Fibroblast of lung (primary cell): ENCODE results near the gene ELL. TPM values are rescaled to one million over a fixed set of nuclear protein-coding genes. Genes with fewer than 3 reads are reported as not detected.

Experiments
- DNase-seq, 2 donors: peaks; one replicate each; pipeline versions ENCODE4 v3.0.0 to v3.0.0-alpha.2; 2010; ENCODE audit warnings: low read depth in 2 of 2
- H2AFZ ChIP-seq: 2 replicates; pipeline ENCODE4 v1.5.1; 2012; ENCODE audit warnings: low read length, control low read depth, inconsistent platforms
- H3K27ac ChIP-seq: 2 replicates; pipeline ENCODE4 v1.5.1; 2011; ENCODE audit warnings: low read length, control low read depth; ENCODE audit not compliant: insufficient read depth
- H3K27me3 ChIP-seq: 2 replicates; pipeline ENCODE4 v1.5.1; 2011; ENCODE audit warnings: mild to moderate bottlenecking, low read length; ENCODE audit not compliant: control insufficient read depth, insufficient read depth
- H3K36me3 ChIP-seq: 2 replicates; pipeline ENCODE4 v1.5.1; 2011; ENCODE audit warnings: low read length; ENCODE audit not compliant: control insufficient read depth, insufficient read depth
- H3K4me1 ChIP-seq: 2 replicates; pipeline ENCODE4 v1.5.1; 2011; ENCODE audit warnings: low read length; ENCODE audit not compliant: control insufficient read depth, insufficient read depth; ENCODE audit errors: extremely low read depth
- H3K4me2 ChIP-seq: 2 replicates; pipeline ENCODE4 v1.5.1; 2011; ENCODE audit warnings: low read length, control low read depth; ENCODE audit not compliant: insufficient read depth; ENCODE audit errors: extremely low read depth
- H3K4me3 ChIP-seq, 4 experiments: fragments of 200-600 bp in 1 of 4; sonication (generic) in 1 of 4; replicated peaks in 1 of 4; 2 replicates each; pipeline ENCODE4 v1.5.1; 2011 to 2016; ENCODE audit warnings: low read length in 4 of 4, low read depth in 3 of 4, mild to moderate bottlenecking in 3 of 4, control low read depth in 2 of 4, inconsistent platforms in 1 of 4, mixed read lengths in 1 of 4; ENCODE audit not compliant: insufficient read depth in 1 of 4; ENCODE audit errors: control extremely low read depth in 1 of 4
- H3K79me2 ChIP-seq: 2 replicates; pipeline ENCODE4 v1.5.1; 2012; ENCODE audit warnings: mild to moderate bottlenecking, low read length, inconsistent platforms; ENCODE audit not compliant: control insufficient read depth, insufficient read depth
- H3K9ac ChIP-seq: 2 replicates; pipeline ENCODE4 v1.5.1; 2011; ENCODE audit warnings: mild to moderate bottlenecking, low read length, control low read depth; ENCODE audit not compliant: insufficient read depth
- H3K9me3 ChIP-seq: 2 replicates; pipeline ENCODE4 v1.5.1; 2012; ENCODE audit warnings: low read depth, low read length; ENCODE audit not compliant: control insufficient read depth, insufficient read depth
- H4K20me1 ChIP-seq: 2 replicates; pipeline ENCODE4 v1.5.1; 2011; ENCODE audit warnings: low read length; ENCODE audit not compliant: control insufficient read depth, insufficient read depth; ENCODE audit errors: extremely low read depth
- EZH2 ChIP-seq: IDR thresholded peaks from 2 replicates; pipeline ENCODE4 v1.5.1; 2012; ENCODE audit warnings: low read length, control low read depth, mild to moderate bottlenecking; ENCODE audit errors: missing control alignments
- polyA plus RNA-seq, 2 donors: library from polyadenylated mRNA; depleted of rRNA in 1 of 2; stranded (reverse) in 1 of 2; unstranded in 1 of 2; fragments of >200 nt; gene quantifications; 2 replicates each; pipeline ENCODE4 v1.2.1, GENCODE V29; 2011 to 2012; ENCODE audit warnings: missing spikeins in 1 of 2
- total RNA-seq: library from RNA; depleted of rRNA; stranded (reverse); fragments of >200 nt; gene quantifications from 2 replicates; pipeline ENCODE4 v1.2.1, GENCODE V29; 2014
- TF ChIP-seq, protein P1 (sequence below), 2 donors: IDR thresholded peaks in 1 of 2; conservative IDR thresholded peaks in 1 of 2; 1 replicate in 1 of 2; 2 replicates in 1 of 2; pipeline ENCODE4 v1.5.1; 2011 to 2012; ENCODE audit warnings: low read length in 2 of 2, control low read depth in 1 of 2, inconsistent platforms in 1 of 2, low read depth in 1 of 2, mild to moderate bottlenecking in 1 of 2

Gene ELL
- total and polyA plus RNA-seq, 2 donors (not counting 1 experiment from before 2014, with no cell fraction given), result 4.4 to 18.7 TPM

DNA sequence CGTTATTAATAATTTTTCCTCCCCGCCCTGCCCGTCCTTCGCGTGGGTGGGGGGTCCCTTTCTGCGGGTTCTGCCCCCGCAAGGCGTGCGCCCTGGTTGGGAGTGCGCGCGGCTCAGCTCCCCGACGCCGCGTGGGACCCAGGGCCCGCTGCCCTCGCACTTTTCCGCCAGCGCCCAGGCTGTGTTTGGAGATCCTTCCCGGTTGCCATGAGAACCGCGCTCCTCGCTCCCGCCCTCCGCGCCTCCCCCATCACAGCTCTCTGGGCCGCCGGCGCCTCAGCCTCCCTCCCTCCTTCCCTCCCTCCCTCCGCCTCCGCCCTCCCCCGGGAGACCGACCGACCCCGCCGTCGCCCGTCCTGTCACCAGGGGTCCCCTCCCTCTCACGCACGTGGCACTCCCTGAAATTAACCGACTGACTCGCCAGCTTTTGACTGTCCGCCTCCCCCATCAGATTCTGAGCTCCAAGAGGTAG is 105.1 kb downstream of the ELL start:
- Histone ChIP-seq H3K27me3 (no peaks in the 10 kb centered on the region), H3K4me2 (peak overlapping the region; percentile 72), H3K4me1 (peaks cover 41% of the 10 kb centered on the region), H4K20me1 (no peaks in the 10 kb centered on the region), H2AFZ (no peak overlapping the region), H3K4me3 (peak overlapping the region; percentile 16 to 51 (median 38)), H3K9me3 (no peaks in the 10 kb centered on the region), H3K79me2 (peaks cover 21% of the 10 kb centered on the region), H3K36me3 (no peaks in the 10 kb centered on the region), H3K9ac (peak overlapping the region; percentile 91), H3K27ac (peak overlapping the region; percentile 99)
- DNase-seq, result peak; percentile 83 to 85
- no peak for TF ChIP-seq EZH2

DNA sequence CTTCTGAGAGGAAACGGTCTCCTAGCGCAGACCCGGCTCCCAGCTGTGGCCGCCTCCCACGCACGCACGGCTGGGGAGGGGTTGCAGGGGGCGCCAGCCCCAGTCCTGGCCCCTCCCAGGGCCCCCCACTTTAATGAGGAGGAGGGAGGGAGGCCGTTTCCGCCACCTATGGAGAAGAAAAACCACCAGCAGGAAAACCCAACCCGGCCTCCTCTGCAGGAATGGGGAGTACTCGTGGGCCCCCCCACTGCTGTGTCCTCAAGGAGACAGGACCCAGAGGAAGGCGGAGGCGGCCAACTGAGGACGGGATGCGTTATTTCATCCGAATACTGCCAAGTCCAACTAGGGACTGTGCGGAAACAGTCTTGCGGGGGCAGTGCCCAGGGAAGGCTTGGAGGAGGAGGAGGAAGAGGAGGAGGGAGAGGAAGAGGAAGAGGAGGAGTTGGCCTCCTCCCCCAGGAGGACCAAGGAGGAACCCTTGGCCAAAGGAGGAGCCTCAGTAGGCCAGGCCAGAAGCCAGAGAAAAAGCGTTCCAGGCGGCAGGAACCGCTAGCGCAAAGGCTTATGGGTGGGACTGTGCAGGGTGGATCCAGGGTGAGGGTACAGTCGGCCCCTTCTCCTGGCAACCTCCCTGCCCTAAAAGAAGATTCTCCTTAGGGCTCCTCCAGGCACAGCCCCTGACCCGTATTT is 106.5 kb downstream of the ELL start:
- peak overlapping the region; percentile 99 for H3K27ac ChIP-seq

DNA sequence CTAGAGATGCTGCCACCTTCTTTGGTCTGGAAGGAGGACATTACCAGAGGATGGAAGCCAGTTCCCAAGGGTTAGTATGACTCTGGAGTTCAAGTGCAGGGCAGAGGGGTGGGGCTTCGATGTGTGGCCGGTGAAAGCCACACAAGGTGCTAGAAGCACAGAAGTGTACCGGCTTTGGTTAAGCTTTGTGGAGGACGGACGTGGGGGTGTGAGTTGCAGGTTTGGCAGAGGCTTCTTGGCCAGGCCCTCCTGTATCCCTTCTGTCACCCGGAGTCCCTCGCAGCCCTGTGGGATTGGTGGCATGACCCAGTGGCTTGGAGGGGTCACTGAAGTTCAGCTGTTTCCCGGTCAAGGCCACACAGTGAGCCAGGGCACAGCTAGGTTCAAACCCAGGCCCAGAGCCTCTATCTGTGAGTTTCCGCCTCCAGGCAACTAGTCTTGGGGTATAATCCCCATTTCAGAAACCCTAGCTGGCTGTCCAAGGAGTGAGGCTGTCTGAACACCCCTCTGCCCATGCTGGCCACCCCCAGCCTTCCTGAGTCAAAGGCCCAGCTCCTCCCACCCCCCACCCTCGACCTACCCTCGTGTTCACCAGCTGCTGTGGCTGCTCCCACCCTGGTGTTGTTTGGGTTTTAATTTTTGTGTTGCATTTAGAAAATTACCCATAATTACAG is 107.2 kb downstream of the ELL start:
- H3K27me3 ChIP-seq, result no peaks in the 10 kb centered on the region
- peak overlapping the region; percentile 88 for H3K4me2 ChIP-seq
- H3K36me3 ChIP-seq, result no peaks in the 10 kb centered on the region
- no peak overlapping the region for H2AFZ ChIP-seq
- H3K9ac ChIP-seq, result peak overlapping the region; percentile 21
- no peaks in the 10 kb centered on the region for H3K9me3 ChIP-seq
- H3K4me1 ChIP-seq, result peaks cover 36% of the 10 kb centered on the region
- H4K20me1 ChIP-seq, result no peaks in the 10 kb centered on the region
- peak overlapping the region in 3 of 4 experiments; percentile 19 to 54 (median 24) for H3K4me3 ChIP-seq
- TF ChIP-seq EZH2, result no peak
- TF ChIP-seq, protein P1, sequence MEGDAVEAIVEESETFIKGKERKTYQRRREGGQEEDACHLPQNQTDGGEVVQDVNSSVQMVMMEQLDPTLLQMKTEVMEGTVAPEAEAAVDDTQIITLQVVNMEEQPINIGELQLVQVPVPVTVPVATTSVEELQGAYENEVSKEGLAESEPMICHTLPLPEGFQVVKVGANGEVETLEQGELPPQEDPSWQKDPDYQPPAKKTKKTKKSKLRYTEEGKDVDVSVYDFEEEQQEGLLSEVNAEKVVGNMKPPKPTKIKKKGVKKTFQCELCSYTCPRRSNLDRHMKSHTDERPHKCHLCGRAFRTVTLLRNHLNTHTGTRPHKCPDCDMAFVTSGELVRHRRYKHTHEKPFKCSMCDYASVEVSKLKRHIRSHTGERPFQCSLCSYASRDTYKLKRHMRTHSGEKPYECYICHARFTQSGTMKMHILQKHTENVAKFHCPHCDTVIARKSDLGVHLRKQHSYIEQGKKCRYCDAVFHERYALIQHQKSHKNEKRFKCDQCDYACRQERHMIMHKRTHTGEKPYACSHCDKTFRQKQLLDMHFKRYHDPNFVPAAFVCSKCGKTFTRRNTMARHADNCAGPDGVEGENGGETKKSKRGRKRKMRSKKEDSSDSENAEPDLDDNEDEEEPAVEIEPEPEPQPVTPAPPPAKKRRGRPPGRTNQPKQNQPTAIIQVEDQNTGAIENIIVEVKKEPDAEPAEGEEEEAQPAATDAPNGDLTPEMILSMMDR (conservative IDR thresholded peaks at IDR 0.05 in 1 of 2, IDR thresholded peaks at IDR 0.05 in 1 of 2; ENCODE audit: low read depth in 1 of 2, low read length in 2 of 2), result no peak
- DNase-seq, result no peak
- H3K79me2 ChIP-seq, result peaks cover 1% of the 10 kb centered on the region
- H3K27ac ChIP-seq, result peak overlapping the region; percentile 99

More for the DNA sequence above, 106.5 kb downstream of the ELL start:
- Histone ChIP-seq H4K20me1 (no peaks in the 10 kb centered on the region), H2AFZ (peak overlapping the region; percentile 36), H3K4me3 (peak overlapping the region; percentile 2 to 54 (median 22)), H3K79me2 (peaks cover 8% of the 10 kb centered on the region), H3K27me3 (no peaks in the 10 kb centered on the region), H3K36me3 (no peaks in the 10 kb centered on the region), H3K9ac (peak overlapping the region; percentile 21), H3K4me2 (peak overlapping the region; percentile 88), H3K9me3 (no peaks in the 10 kb centered on the region), H3K4me1 (peaks cover 36% of the 10 kb centered on the region)
- TF ChIP-seq, protein P1 (conservative IDR thresholded peaks at IDR 0.05 in 1 of 2, IDR thresholded peaks at IDR 0.05 in 1 of 2; ENCODE audit: low read depth in 1 of 2, low read length in 2 of 2), result no peak
- no peak for TF ChIP-seq EZH2
- peak; percentile 59 to 65 for DNase-seq
